Mucosa of rectum (tissue), 2 donors: Measurements from ENCODE around the gene DENND6B.
"Not testable (repeated sequence)": the region's sequence is repeated elsewhere in the genome, so short reads cannot be mapped to it uniquely, and the experiment has no call there.

ENCODE experiments used
- H3K27ac ChIP-seq, 2 donors: one replicate each; pipeline ENCODE4 v1.7.0; 2013; ENCODE audit warnings: inconsistent platforms in 2 of 2, low read depth in 2 of 2, low read length in 2 of 2
- H3K27me3 ChIP-seq, 2 donors: one replicate each; pipeline ENCODE4 v1.7.0; 2013; ENCODE audit warnings: low read length in 2 of 2; ENCODE audit not compliant: control insufficient read depth in 2 of 2, insufficient read depth in 2 of 2
- H3K36me3 ChIP-seq, 2 donors: one replicate each; pipeline ENCODE4 v1.7.0; 2013; ENCODE audit warnings: low read length in 2 of 2; ENCODE audit not compliant: control insufficient read depth in 2 of 2, insufficient read depth in 2 of 2
- H3K4me1 ChIP-seq, 2 donors: one replicate each; pipeline ENCODE4 v1.7.0; 2013; ENCODE audit warnings: low read length in 2 of 2, mild to moderate bottlenecking in 1 of 2; ENCODE audit not compliant: control insufficient read depth in 2 of 2, insufficient read depth in 2 of 2
- H3K4me3 ChIP-seq, 2 donors: one replicate each; pipeline ENCODE4 v1.7.0; 2013; ENCODE audit warnings: low read length in 2 of 2
- H3K9ac ChIP-seq, 2 donors: one replicate each; pipeline ENCODE4 v1.7.0; 2013; ENCODE audit warnings: low read length in 2 of 2, low read depth in 1 of 2, mild to moderate bottlenecking in 1 of 2
- H3K9me3 ChIP-seq, 2 donors: one replicate each; pipeline ENCODE4 v1.7.0; 2013; ENCODE audit warnings: low read length in 2 of 2; ENCODE audit not compliant: control insufficient read depth in 2 of 2
- donor health status: healthy.
- donor health status: Normal muscosa, but diverticular disease.

DENND6B gene

DNA sequence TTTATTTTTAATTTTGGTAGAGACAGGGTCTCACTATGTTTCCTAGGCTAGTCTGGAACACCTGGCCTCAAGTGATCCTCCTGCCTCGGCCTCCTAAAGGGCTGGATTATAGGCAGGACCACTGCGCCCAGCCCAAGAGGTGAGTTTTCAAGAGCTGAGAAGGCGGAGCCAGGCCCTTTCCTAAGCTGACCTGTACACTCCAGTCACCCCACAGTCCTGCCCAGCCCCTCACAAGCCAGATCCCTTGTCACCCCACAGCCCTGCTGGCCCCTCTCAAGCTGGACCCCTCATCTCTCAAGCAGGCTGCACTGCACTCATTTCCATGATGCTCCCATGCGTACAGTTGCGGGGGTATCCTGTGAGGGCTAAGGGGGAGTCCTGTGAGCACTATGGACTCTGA lies 2.9 kb downstream of the DENND6B start:
- Histone ChIP-seq H3K4me3 (no peak overlapping the region), H3K27ac (no peak overlapping the region), H3K36me3 (no peaks in the 10 kb centered on the region), H3K9me3 (no peaks in the 10 kb centered on the region), H3K9ac (no peak overlapping the region), H3K4me1 (peaks cover 10% of the 10 kb centered on the region in 2 donors), H3K27me3 (no peaks in the 10 kb centered on the region)

DNA sequence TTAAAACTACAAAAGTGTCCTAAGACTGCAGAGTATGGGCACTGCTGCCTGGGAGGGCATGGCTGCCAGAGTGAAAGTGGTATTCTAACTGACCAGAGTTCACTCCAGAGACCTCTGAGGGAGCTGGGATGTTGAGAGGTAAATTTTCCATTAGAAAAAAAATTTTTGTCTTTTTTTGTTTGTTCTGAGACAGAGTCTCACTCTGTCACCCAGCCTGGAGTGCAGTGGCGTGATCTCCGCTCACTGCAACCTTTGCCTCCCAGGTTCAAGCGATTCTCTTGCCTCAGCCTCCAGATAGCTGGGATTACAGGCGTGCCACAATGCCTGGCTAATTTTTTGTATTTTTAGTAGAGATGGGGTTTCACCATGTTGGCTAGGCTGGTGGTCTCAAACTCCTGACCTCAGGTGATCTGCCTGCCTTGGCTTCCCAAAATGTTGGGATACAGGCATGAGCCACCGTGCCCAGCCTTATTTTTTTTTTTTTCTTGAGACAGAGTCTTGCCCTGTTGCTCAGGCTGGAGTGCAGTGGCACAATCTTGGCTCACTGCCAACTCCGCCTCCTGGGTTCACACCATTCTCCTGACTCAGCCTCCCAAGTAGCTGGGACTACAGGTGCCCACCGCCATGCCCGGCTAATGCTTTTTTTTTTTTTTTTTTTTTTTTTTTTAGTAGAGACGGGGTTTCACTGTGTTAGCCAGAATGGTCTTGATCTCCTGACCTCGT lies 4.3 kb downstream of the DENND6B start:
- H3K27me3 ChIP-seq, H3K4me1 ChIP-seq, H3K27ac ChIP-seq, H3K4me3 ChIP-seq, H3K36me3 ChIP-seq, H3K9me3 ChIP-seq, H3K9ac ChIP-seq: not testable (repeated sequence)

GRCh38 chr22:50320671-50321325 lies 6.0 kb downstream of the DENND6B start:
- Histone ChIP-seq H3K4me3 (no peak overlapping the region), H3K27me3 (no peaks in the 10 kb centered on the region), H3K27ac (no peak overlapping the region), H3K4me1 (no peaks in the 10 kb centered on the region), H3K36me3 (no peaks in the 10 kb centered on the region), H3K9ac (no peak overlapping the region), H3K9me3 (no peaks in the 10 kb centered on the region)

GRCh38 chr22:50320116-50320515 lies 6.7 kb downstream of the DENND6B start:
- Histone ChIP-seq H3K27ac (no peak overlapping the region), H3K9ac (no peak overlapping the region), H3K36me3 (no peaks in the 10 kb centered on the region), H3K4me1 (peaks cover 0 to under 1% of the 10 kb centered on the region in 2 donors), H3K9me3 (no peaks in the 10 kb centered on the region), H3K27me3 (no peaks in the 10 kb centered on the region), H3K4me3 (no peak overlapping the region)

GRCh38 chr22:50319503-50319951 lies 7.3 kb downstream of the DENND6B start:
- Histone ChIP-seq H3K9me3 (no peaks in the 10 kb centered on the region), H3K36me3 (no peaks in the 10 kb centered on the region), H3K27me3 (no peaks in the 10 kb centered on the region), H3K9ac (no peak overlapping the region), H3K4me1 (peaks cover 3 to 6% of the 10 kb centered on the region in 2 donors), H3K27ac (no peak overlapping the region), H3K4me3 (no peak overlapping the region)

- Histone ChIP-seq H3K27ac (no peak overlapping the region), H3K27me3 (no peaks in the 10 kb centered on the region), H3K4me1 (peaks cover 10 to 11% of the 10 kb centered on the region in 2 donors), H3K4me3 (no peak overlapping the region), H3K36me3 (no peaks in the 10 kb centered on the region), H3K9ac (no peak overlapping the region), H3K9me3 (no peaks in the 10 kb centered on the region)
Measured at GRCh38 chr22:50318698-50319411, 8.0 kb downstream of the DENND6B start.

GRCh38 chr22:50318356-50318697 lies 8.5 kb downstream of the DENND6B start:
- peaks cover 10 to 11% of the 10 kb centered on the region in 2 donors for H3K4me1 ChIP-seq
- no peaks in the 10 kb centered on the region for H3K36me3 ChIP-seq
- no peak overlapping the region for H3K27ac ChIP-seq
- no peak overlapping the region for H3K9ac ChIP-seq
- H3K4me3 ChIP-seq = no peak overlapping the region
- H3K27me3 ChIP-seq = no peaks in the 10 kb centered on the region
- no peaks in the 10 kb centered on the region for H3K9me3 ChIP-seq

DNA sequence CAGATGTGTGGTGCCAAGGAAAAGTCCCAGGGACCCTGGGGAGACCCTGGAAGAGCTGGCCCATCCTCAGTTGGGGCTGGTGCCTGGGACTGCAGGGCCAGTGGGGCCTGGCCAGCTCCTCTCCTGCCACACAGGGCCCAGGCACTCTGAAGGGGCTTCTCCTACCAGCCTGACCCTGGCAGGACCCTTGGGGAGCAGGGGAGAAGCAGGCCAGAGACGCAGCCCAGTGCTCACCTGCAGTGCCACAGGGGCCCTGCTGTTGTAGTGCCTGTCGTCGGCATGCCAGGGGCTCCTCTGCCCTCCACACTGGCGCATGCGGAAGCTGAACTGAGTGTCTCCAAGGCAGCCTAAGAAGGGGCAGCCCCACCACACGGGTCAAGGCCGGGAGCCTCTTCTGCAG lies 9.1 kb downstream of the DENND6B start:
- no peaks in the 10 kb centered on the region for H3K9me3 ChIP-seq
- H3K4me3 ChIP-seq = no peak overlapping the region
- H3K27ac ChIP-seq = no peak overlapping the region
- no peak overlapping the region for H3K9ac ChIP-seq
- H3K27me3 ChIP-seq = no peaks in the 10 kb centered on the region
- peaks cover 10 to 11% of the 10 kb centered on the region in 2 donors for H3K4me1 ChIP-seq
- no peaks in the 10 kb centered on the region for H3K36me3 ChIP-seq

DNA sequence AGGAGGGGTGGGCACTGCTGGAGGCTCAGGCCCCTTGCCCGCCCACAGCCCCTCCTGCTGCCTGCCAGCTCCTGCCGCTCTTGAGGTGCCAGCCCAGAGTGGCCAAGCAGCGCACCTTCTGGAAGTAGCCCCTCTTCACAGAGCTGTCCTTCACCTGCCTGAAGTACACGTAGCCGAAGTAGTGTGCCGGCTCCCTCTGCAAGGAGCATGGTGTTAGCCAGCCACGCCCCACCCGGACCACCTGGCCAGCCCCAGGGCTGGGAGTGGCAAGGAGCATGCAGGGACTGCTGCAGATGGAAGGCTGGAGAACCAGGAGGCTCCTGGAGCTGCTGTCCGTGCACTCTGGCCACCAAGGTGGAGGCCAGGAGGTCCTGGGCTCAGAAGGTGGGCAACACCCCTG lies 9.6 kb downstream of the DENND6B start:
- Histone ChIP-seq H3K4me1 (peaks cover 10 to 11% of the 10 kb centered on the region in 2 donors), H3K4me3 (no peak overlapping the region), H3K9ac (no peak overlapping the region), H3K27ac (no peak overlapping the region), H3K36me3 (no peaks in the 10 kb centered on the region), H3K9me3 (no peaks in the 10 kb centered on the region), H3K27me3 (no peaks in the 10 kb centered on the region)
